Astrocyte (in vitro differentiated cells and primary cell): Measurements from ENCODE around the gene VDR. TPM values are rescaled to one million over a fixed set of nuclear protein-coding genes. Genes with fewer than 3 reads are reported as not detected.

ENCODE experiments used
- DNase-seq: peaks from one replicate; pipeline ENCODE4 v3.0.0-alpha.2; 2010; ENCODE audit warnings: low read depth
- FAIRE-seq: peaks from 2 replicates; lab custom pipeline; 2011; peaks lifted over from hg19 to GRCh38; lab: Jason Lieb, UNC
- H2AFZ ChIP-seq: 2 replicates; pipeline ENCODE4 v1.6.0; 2012; ENCODE audit warnings: low read depth, low read length, inconsistent platforms
- H3K27ac ChIP-seq: 2 replicates; pipeline ENCODE4 v1.5.1; 2011; ENCODE audit warnings: low read depth, low read length, inconsistent platforms
- H3K27me3 ChIP-seq: 2 replicates; pipeline ENCODE4 v1.6.0; 2011; ENCODE audit warnings: low read length, inconsistent platforms; ENCODE audit not compliant: insufficient read depth
- H3K36me3 ChIP-seq: 2 replicates; pipeline ENCODE4 v1.5.1; 2011; ENCODE audit warnings: low read length, inconsistent platforms; ENCODE audit not compliant: insufficient read depth
- H3K4me1 ChIP-seq: 2 replicates; pipeline ENCODE4 v1.5.1; 2011; ENCODE audit warnings: low read length, inconsistent platforms; ENCODE audit not compliant: insufficient read depth
- H3K4me2 ChIP-seq: 2 replicates; pipeline ENCODE4 v1.6.0; 2012; ENCODE audit warnings: low read length, inconsistent platforms
- H3K4me3 ChIP-seq: 2 replicates; pipeline ENCODE4 v1.5.1; 2011; ENCODE audit warnings: low read depth, mild to moderate bottlenecking, low read length, inconsistent platforms; ENCODE audit not compliant: insufficient read depth
- H3K79me2 ChIP-seq: 2 replicates; pipeline ENCODE4 v1.6.0; 2012; ENCODE audit warnings: mild to moderate bottlenecking, low read length, inconsistent platforms; ENCODE audit not compliant: insufficient read depth
- H3K9ac ChIP-seq: 2 replicates; pipeline ENCODE4 v1.6.0; 2012; ENCODE audit warnings: mild to moderate bottlenecking, low read length, inconsistent platforms
- H3K9me3 ChIP-seq: 2 replicates; pipeline ENCODE4 v1.5.1; 2012; ENCODE audit warnings: low read depth, mild to moderate bottlenecking, low read length, inconsistent platforms; ENCODE audit not compliant: insufficient read depth
- H4K20me1 ChIP-seq: 2 replicates; pipeline ENCODE4 v1.6.0; 2012; ENCODE audit warnings: low read length, inconsistent platforms; ENCODE audit not compliant: insufficient read depth
- H3K27ac Mint-ChIP-seq: one replicate; pipeline ENCODE4 v1.8.0; 2021; ENCODE audit warnings: mild to moderate bottlenecking, mixed read lengths; ENCODE audit not compliant: unreplicated experiment
- H3K27me3 Mint-ChIP-seq: one replicate; pipeline ENCODE4 v1.8.0; 2021; ENCODE audit warnings: low read depth, mixed read lengths; ENCODE audit not compliant: unreplicated experiment
- H3K36me3 Mint-ChIP-seq: one replicate; pipeline ENCODE4 v1.8.0; 2021; ENCODE audit warnings: low read depth, mixed read lengths; ENCODE audit not compliant: unreplicated experiment
- H3K4me1 Mint-ChIP-seq: one replicate; pipeline ENCODE4 v1.8.0; 2021; ENCODE audit warnings: low read depth, mixed read lengths; ENCODE audit not compliant: unreplicated experiment
- H3K4me3 Mint-ChIP-seq: one replicate; pipeline ENCODE4 v1.8.0; 2021; ENCODE audit warnings: mild to moderate bottlenecking, moderate library complexity, mixed read lengths; ENCODE audit not compliant: unreplicated experiment
- H3K9me3 Mint-ChIP-seq: one replicate; pipeline ENCODE4 v1.8.0; 2021; ENCODE audit warnings: mild to moderate bottlenecking, mixed read lengths; ENCODE audit not compliant: unreplicated experiment
- CTCF ChIP-seq: IDR thresholded peaks from 2 replicates; pipeline ENCODE4 v1.5.1; 2011; ENCODE audit warnings: low read depth, mild to moderate bottlenecking, inconsistent platforms, low read length, moderate library complexity; ENCODE audit not compliant: insufficient read depth
- EZH2 ChIP-seq: IDR thresholded peaks from 2 replicates; pipeline ENCODE4 v1.6.1; 2012; ENCODE audit warnings: mild to moderate bottlenecking, low read length, inconsistent platforms; ENCODE audit not compliant: insufficient read depth
- total RNA-seq: library from RNA; stranded (reverse); gene quantifications from 2 replicates; pipeline ENCODE4 v1.2.1, GENCODE V29; 2021

VDR gene
- total RNA-seq, 1 donor from 2014 or later, result 6.6 TPM

GRCh38 chr12:47802312-47802711 lies 102.5 kb downstream of the VDR start:
- DNase-seq (no peak), FAIRE-seq (no peak)
- H3K4me3 ChIP-seq, result no peak overlapping the region
- no peak overlapping the region for H3K4me2 ChIP-seq
- peaks cover 100% of the 10 kb centered on the region for H4K20me1 ChIP-seq
- Mint-ChIP-seq H3K4me1 (peaks cover 22% of the 10 kb centered on the region), H3K27ac (no peak overlapping the region), H3K9me3 (no peaks in the 10 kb centered on the region), H3K27me3 (no peaks in the 10 kb centered on the region), H3K36me3 (peaks cover 12% of the 10 kb centered on the region), H3K4me3 (no peak overlapping the region)
- H3K79me2 ChIP-seq, result peaks cover 90% of the 10 kb centered on the region
- peaks cover 2% of the 10 kb centered on the region for H3K36me3 ChIP-seq
- H3K4me1 ChIP-seq, result peaks cover 6% of the 10 kb centered on the region
- H2AFZ ChIP-seq, result no peak overlapping the region
- no peak overlapping the region for H3K9ac ChIP-seq
- no peaks in the 10 kb centered on the region for H3K9me3 ChIP-seq
- H3K27me3 ChIP-seq, result no peaks in the 10 kb centered on the region
- TF ChIP-seq EZH2 (no peak), CTCF (peak; percentile 20)
- no peak overlapping the region for H3K27ac ChIP-seq

GRCh38 chr12:47801904-47802246 lies 102.9 kb downstream of the VDR start:
- no peaks in the 10 kb centered on the region for H3K9me3 Mint-ChIP-seq
- FAIRE-seq, result no peak
- no peaks in the 10 kb centered on the region for H3K27me3 Mint-ChIP-seq
- H3K79me2 ChIP-seq, result peaks cover 86% of the 10 kb centered on the region
- no peaks in the 10 kb centered on the region for H3K27me3 ChIP-seq
- no peak overlapping the region for H3K27ac ChIP-seq
- H3K27ac Mint-ChIP-seq, result peak overlapping the region; percentile 41
- TF ChIP-seq EZH2, result no peak
- no peak for TF ChIP-seq CTCF
- no peak overlapping the region for H3K4me3 Mint-ChIP-seq
- no peaks in the 10 kb centered on the region for H3K9me3 ChIP-seq
- H3K9ac ChIP-seq, result peak overlapping the region; percentile 2
- H4K20me1 ChIP-seq, result peaks cover 97% of the 10 kb centered on the region
- H3K4me1 Mint-ChIP-seq, result peaks cover 17% of the 10 kb centered on the region
- no peak for DNase-seq
- H3K36me3 ChIP-seq, result peaks cover 2% of the 10 kb centered on the region
- no peak overlapping the region for H2AFZ ChIP-seq
- H3K4me1 ChIP-seq, result peaks cover 3% of the 10 kb centered on the region
- no peak overlapping the region for H3K4me3 ChIP-seq
- peaks cover 12% of the 10 kb centered on the region for H3K36me3 Mint-ChIP-seq
- H3K4me2 ChIP-seq, result no peak overlapping the region

- peaks cover 10% of the 10 kb centered on the region for H3K36me3 Mint-ChIP-seq
These were observed 103.5 kb downstream of the VDR start for GRCh38 chr12:47801170-47801903.

More at GRCh38 chr12:47801170-47801903, 103.5 kb downstream of the VDR start:
- H3K36me3 ChIP-seq, result peaks cover 2% of the 10 kb centered on the region
- Mint-ChIP-seq H3K4me3 (no peak overlapping the region), H3K27me3 (no peaks in the 10 kb centered on the region), H3K4me1 (peaks cover 17% of the 10 kb centered on the region), H3K9me3 (no peaks in the 10 kb centered on the region), H3K27ac (peak overlapping the region; percentile 41)
- H3K4me2 ChIP-seq, result no peak overlapping the region
- no peak overlapping the region for H3K27ac ChIP-seq
- no peak overlapping the region for H3K4me3 ChIP-seq
- H3K27me3 ChIP-seq, result no peaks in the 10 kb centered on the region
- no peak for DNase-seq
- no peak for FAIRE-seq
- H3K79me2 ChIP-seq, result peaks cover 80% of the 10 kb centered on the region
- H3K9ac ChIP-seq, result no peak overlapping the region
- peaks cover 92% of the 10 kb centered on the region for H4K20me1 ChIP-seq
- H3K4me1 ChIP-seq, result peaks cover 3% of the 10 kb centered on the region
- H2AFZ ChIP-seq, result no peak overlapping the region
- TF ChIP-seq CTCF, result no peak
- no peak for TF ChIP-seq EZH2
- no peaks in the 10 kb centered on the region for H3K9me3 ChIP-seq
